GM18909 (cell line): ENCODE data around the gene CPA4.
"Not testable (repeated sequence)": the region's sequence is repeated elsewhere in the genome, so short reads cannot be mapped to it uniquely, and the experiment has no call there.

Experiments
- ATAC-seq: cut with Tn5 transposase; IDR thresholded peaks from one replicate; pipeline ENCODE4 v1.9.1; 2021; ENCODE audit warnings: mild to moderate bottlenecking; ENCODE audit not compliant: unreplicated experiment, poor library complexity

CPA4 gene, protein sequence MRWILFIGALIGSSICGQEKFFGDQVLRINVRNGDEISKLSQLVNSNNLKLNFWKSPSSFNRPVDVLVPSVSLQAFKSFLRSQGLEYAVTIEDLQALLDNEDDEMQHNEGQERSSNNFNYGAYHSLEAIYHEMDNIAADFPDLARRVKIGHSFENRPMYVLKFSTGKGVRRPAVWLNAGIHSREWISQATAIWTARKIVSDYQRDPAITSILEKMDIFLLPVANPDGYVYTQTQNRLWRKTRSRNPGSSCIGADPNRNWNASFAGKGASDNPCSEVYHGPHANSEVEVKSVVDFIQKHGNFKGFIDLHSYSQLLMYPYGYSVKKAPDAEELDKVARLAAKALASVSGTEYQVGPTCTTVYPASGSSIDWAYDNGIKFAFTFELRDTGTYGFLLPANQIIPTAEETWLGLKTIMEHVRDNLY

DNA sequence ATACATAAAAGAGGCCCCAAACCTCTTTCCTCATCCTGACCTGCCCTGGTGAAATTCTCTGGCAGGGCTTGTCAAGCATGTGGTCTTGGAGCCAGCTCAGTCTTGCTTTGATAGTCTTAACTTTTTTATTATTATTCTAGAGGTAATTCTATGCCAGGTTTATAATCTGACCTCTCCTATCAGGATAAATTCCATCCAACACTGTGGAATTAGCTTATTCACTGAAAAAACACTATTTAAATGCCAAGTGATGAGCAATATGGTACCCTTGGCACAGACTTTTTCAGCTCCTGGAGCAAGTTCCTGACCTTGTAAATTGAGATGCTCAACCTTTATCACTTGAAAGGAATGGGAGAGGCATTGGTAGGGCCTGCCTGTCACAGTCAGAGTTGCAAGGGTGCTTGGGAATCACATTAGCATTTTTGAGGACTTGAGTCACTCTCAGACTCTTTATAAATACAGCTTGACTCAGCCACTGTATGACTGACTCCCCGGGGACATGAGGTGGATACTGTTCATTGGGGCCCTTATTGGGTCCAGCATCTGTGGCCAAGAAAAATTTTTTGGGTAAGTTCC, at the start of gene CPA4:
Gene CPA4, plus strand, starts transcription at position 480 of the 576 bp plus-strand sequence. Its CDS starts 20 bp downstream, at position 500.
- no peak for ATAC-seq

- ATAC-seq, result not testable (repeated sequence)
These were observed 49.5 kb upstream of the CPA4 start for GRCh38 chr7:130243486-130243885.

- ATAC-seq, result not testable (repeated sequence)
These were observed 46.5 kb upstream of the CPA4 start for GRCh38 chr7:130246491-130246890.

DNA sequence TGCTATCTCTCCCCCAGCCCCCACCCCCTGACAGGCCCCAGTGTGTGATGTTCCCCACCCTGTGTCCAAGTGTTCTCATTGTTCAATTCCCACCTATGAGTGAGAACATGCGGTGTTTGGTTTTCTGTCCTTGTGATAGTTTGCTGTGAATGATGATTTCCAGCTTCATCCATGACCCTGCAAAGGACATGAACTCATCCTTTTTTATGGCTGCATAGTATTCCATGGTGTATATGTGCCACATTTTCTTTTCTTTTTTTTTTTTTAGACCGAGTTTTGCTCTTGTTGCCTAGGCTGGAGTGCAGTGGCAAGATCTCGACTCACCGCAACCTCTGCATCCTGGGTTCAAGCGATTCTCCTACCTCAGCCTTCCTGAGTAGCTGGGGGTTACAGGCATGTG, 44.1 kb upstream of the CPA4 start:
- ATAC-seq, result not testable (repeated sequence)

GRCh38 chr7:130249626-130250025, 43.3 kb upstream of the CPA4 start:
- not testable (repeated sequence) for ATAC-seq

- ATAC-seq, result no peak
These were observed 38.4 kb upstream of the CPA4 start for GRCh38 chr7:130254555-130254954.

GRCh38 chr7:130256704-130257103, 36.3 kb upstream of the CPA4 start:
- ATAC-seq, result no peak

GRCh38 chr7:130258494-130259078, 34.4 kb upstream of the CPA4 start:
- no peak for ATAC-seq

DNA sequence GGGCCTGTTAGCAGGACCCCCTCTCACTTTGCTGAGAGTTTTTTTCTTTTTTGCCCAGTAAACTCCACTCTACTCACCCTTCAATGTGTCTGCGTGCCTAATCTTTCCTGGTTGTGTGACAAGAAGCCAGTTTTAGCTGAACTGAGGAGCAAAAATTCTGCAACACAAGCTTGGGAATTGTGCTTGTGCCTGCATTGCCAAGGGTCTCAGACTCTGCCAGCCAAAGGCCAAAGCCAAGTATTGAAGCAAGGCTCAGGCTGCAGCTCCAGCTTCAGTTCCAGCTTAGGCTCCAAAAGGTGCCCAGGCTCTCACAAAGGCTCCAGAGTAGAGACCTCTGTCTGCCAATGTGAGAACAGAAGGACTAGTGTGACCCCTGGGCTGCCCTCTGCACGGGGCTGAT, 30.5 kb upstream of the CPA4 start:
- ATAC-seq, result no peak

DNA sequence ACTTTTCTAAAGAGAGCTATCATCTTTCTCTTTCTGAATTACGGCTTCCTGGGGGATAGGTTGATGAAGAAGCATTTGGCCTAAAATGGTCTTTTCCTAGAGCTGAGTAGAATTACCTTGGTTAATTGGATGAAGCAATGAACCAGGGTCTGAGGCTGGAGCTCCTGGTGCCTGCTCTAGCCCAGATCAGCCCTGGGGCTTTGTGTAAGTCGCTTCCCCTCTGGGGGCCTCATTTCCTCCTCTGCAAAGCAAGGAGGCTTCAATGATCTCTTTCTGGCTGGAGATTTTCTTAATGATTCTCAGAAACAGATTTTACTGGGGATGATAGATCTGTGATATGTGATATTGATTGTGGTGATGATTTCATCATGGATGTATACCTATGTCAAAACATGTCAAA, 29.8 kb upstream of the CPA4 start:
- ATAC-seq, result no peak

GRCh38 chr7:130266258-130266960, 26.6 kb upstream of the CPA4 start, which contains the start of gene CPA2:
TSS of gene CPA2 (plus strand) at chr7:130266863. CDS start at chr7:130266882, 19 bp downstream.
- ATAC-seq, result no peak

DNA sequence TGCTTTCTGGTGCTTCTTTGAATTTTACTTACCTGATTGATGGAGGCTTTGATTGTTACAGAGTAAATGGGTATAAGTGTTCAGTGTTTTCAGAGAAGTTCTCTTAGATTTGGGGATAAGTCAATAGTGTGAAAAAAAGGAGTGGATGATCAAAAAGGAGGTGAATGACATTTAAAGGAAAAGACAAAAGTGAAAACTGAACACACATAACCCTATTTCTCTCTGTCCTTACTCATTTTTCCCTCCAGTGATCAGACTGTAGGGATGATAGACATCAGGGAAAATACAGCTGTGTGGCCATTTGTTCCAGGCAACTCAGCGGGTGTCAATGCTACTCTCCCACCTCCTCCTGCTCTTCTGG, 26.0 kb upstream of the CPA4 start:
- no peak for ATAC-seq

DNA sequence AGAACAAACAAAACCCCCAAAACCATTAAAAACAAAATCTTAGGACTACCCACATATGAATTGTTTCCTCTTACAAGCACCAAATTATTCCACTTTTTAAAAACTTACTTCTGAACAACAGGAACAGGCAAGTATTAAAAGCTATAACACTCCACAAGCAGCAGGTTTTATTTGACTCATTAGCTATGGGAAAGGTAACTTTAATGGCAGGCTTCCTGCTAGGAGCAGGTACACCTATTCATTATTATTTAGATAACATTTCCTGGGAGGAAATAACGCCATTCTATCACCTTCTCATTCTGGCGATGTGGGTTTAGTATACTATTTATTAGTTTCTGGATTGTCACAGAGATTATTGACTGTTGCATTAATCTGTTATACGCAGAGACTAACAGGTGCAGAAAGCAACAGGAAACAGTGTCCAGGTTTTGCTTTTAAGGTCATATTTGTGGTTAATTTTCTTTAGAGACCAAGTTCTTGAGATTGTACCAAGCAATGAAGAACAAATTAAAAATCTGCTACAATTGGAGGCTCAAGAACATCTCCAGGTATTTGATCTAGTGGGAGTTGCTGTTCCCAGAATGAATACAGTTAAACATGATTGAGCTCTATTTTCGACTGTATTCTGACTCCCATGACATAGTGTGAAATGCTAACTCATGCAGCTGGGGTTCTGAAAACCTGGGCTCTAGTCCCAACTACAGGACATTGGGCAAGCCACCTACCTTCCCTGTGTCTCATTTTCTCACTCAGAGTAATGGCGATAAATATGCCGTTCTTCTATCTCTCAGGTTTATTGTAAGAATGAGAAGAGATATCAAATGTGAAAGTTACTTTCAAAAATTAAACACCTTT, 24.3 kb upstream of the CPA4 start:
- no peak for ATAC-seq

GRCh38 chr7:130269318-130269694, 23.7 kb upstream of the CPA4 start:
- ATAC-seq, result no peak

GRCh38 chr7:130270947-130271800, 21.8 kb upstream of the CPA4 start:
- no peak for ATAC-seq

- ATAC-seq, result no peak
These were observed 20.4 kb upstream of the CPA4 start for GRCh38 chr7:130272381-130273080.

- no peak for ATAC-seq
These were observed 19.7 kb upstream of the CPA4 start for GRCh38 chr7:130273081-130273932.

- ATAC-seq, result no peak
These were observed 19.1 kb upstream of the CPA4 start for GRCh38 chr7:130273933-130274255.
